ENCODE data around the gene CATSPERD. TPM values are rescaled to one million over a fixed set of nuclear protein-coding genes. Genes with fewer than 3 reads are reported as not detected.
"Not testable (repeated sequence)": the region's sequence is repeated elsewhere in the genome, so short reads cannot be mapped to it uniquely, and the experiment has no call there.

CATSPERD gene
- total and polyA plus RNA-seq, 2 donors = not detected

- Histone ChIP-seq H3K36me3 (ENCODE audit: insufficient read depth) (no peaks in the 10 kb centered on the region), H3K27ac (ENCODE audit: low read depth) (no peak overlapping the region), H3K4me3 (ENCODE audit: low read depth, low read length) (no peak overlapping the region), H3K4me1 (ENCODE audit: insufficient read depth) (no peaks in the 10 kb centered on the region)
- DNase-seq (ENCODE audit: extremely low spot score) = no peak
- WGBS = 91% methylated on average over 5 of the region's 5 CpGs
Observed at GRCh38 chr19:5762608-5763217, 42.3 kb downstream of the CATSPERD start.

GRCh38 chr19:5765220-5765619 lies 44.8 kb downstream of the CATSPERD start:
- H3K27ac ChIP-seq (ENCODE audit: low read depth) = no peak overlapping the region
- no peak overlapping the region for H3K4me3 ChIP-seq (ENCODE audit: low read depth, low read length)
- DNase-seq (ENCODE audit: extremely low spot score) = no peak
- 93% methylated on average over 3 of the region's 3 CpGs for WGBS
- H3K4me1 ChIP-seq (ENCODE audit: insufficient read depth) = no peaks in the 10 kb centered on the region
- no peaks in the 10 kb centered on the region for H3K36me3 ChIP-seq (ENCODE audit: insufficient read depth)

GRCh38 chr19:5767949-5768348 lies 47.5 kb downstream of the CATSPERD start:
- no peak for DNase-seq (ENCODE audit: extremely low spot score)
- Histone ChIP-seq H3K27ac (ENCODE audit: low read depth) (no peak overlapping the region), H3K4me1 (ENCODE audit: insufficient read depth) (no peaks in the 10 kb centered on the region), H3K36me3 (ENCODE audit: insufficient read depth) (no peaks in the 10 kb centered on the region), H3K4me3 (ENCODE audit: low read depth, low read length) (no peak overlapping the region)
- WGBS = 93% methylated on average over 10 of the region's 10 CpGs

GRCh38 chr19:5772416-5772815 lies 52.0 kb downstream of the CATSPERD start:
- WGBS = 84% methylated on average over 19 of the region's 19 CpGs
- DNase-seq (ENCODE audit: extremely low spot score) = no peak

GRCh38 chr19:5773276-5773675 lies 52.8 kb downstream of the CATSPERD start:
- Histone ChIP-seq H3K36me3 (ENCODE audit: insufficient read depth) (no peaks in the 10 kb centered on the region), H3K4me3 (ENCODE audit: low read depth, low read length) (no peak overlapping the region), H3K27ac (ENCODE audit: low read depth) (no peak overlapping the region), H3K4me1 (ENCODE audit: insufficient read depth) (no peaks in the 10 kb centered on the region)
- DNase-seq (ENCODE audit: extremely low spot score) = no peak
- 84% methylated on average over 5 of the region's 5 CpGs for WGBS

More at GRCh38 chr19:5772416-5772815, 52.0 kb downstream of the CATSPERD start:
- H3K36me3 ChIP-seq (ENCODE audit: insufficient read depth) = no peaks in the 10 kb centered on the region
- H3K27ac ChIP-seq (ENCODE audit: low read depth) = no peak overlapping the region
- no peak overlapping the region for H3K4me3 ChIP-seq (ENCODE audit: low read depth, low read length)
- no peaks in the 10 kb centered on the region for H3K4me1 ChIP-seq (ENCODE audit: insufficient read depth)

GRCh38 chr19:5774921-5775320 lies 54.5 kb downstream of the CATSPERD start:
- Histone ChIP-seq H3K4me1 (ENCODE audit: insufficient read depth) (no peaks in the 10 kb centered on the region), H3K4me3 (ENCODE audit: low read depth, low read length) (no peak overlapping the region), H3K36me3 (ENCODE audit: insufficient read depth) (no peaks in the 10 kb centered on the region), H3K27ac (ENCODE audit: low read depth) (no peak overlapping the region)
- DNase-seq (ENCODE audit: extremely low spot score) = no peak
- WGBS = 81% methylated on average over 8 of the region's 8 CpGs

- no peak overlapping the region for H3K27ac ChIP-seq (ENCODE audit: low read depth)
- H3K4me3 ChIP-seq (ENCODE audit: low read depth, low read length) = no peak overlapping the region
- WGBS = 62% methylated on average over 17 of the region's 17 CpGs
- no peaks in the 10 kb centered on the region for H3K36me3 ChIP-seq (ENCODE audit: insufficient read depth)
- H3K4me1 ChIP-seq (ENCODE audit: insufficient read depth) = no peaks in the 10 kb centered on the region
- no peak for DNase-seq (ENCODE audit: extremely low spot score)
Observed at GRCh38 chr19:5775668-5776309, 55.4 kb downstream of the CATSPERD start.

GRCh38 chr19:5778402-5778801 lies 58.0 kb downstream of the CATSPERD start:
- no peak for DNase-seq (ENCODE audit: extremely low spot score)
- H3K4me3 ChIP-seq (ENCODE audit: low read depth, low read length) = no peak overlapping the region
- H3K4me1 ChIP-seq (ENCODE audit: insufficient read depth) = no peaks in the 10 kb centered on the region
- H3K27ac ChIP-seq (ENCODE audit: low read depth) = no peak overlapping the region
- WGBS = 81% methylated on average over 17 of the region's 17 CpGs
- no peaks in the 10 kb centered on the region for H3K36me3 ChIP-seq (ENCODE audit: insufficient read depth)

- not testable (repeated sequence) for H3K4me1 ChIP-seq (ENCODE audit: insufficient read depth); DNase-seq (ENCODE audit: extremely low spot score); H3K36me3 ChIP-seq (ENCODE audit: insufficient read depth); H3K27ac ChIP-seq (ENCODE audit: low read depth); H3K4me3 ChIP-seq (ENCODE audit: low read depth, low read length)
- 83% methylated on average over 11 of the region's 11 CpGs for WGBS
Observed at GRCh38 chr19:5780916-5781315, 60.5 kb downstream of the CATSPERD start.

GRCh38 chr19:5782322-5782721 lies 61.9 kb downstream of the CATSPERD start:
- Histone ChIP-seq H3K36me3 (ENCODE audit: insufficient read depth) (peaks cover 4% of the 10 kb centered on the region), H3K4me1 (ENCODE audit: insufficient read depth) (no peaks in the 10 kb centered on the region), H3K27ac (ENCODE audit: low read depth) (no peak overlapping the region), H3K4me3 (ENCODE audit: low read depth, low read length) (no peak overlapping the region)
- 81% methylated on average over 9 of the region's 9 CpGs for WGBS
- DNase-seq (ENCODE audit: extremely low spot score) = no peak

GRCh38 chr19:5782945-5783919 lies 62.8 kb downstream of the CATSPERD start:
- peaks cover 4% of the 10 kb centered on the region for H3K36me3 ChIP-seq (ENCODE audit: insufficient read depth)
- no peak for DNase-seq (ENCODE audit: extremely low spot score)
- H3K27ac ChIP-seq (ENCODE audit: low read depth) = no peak overlapping the region
- 80% methylated on average over 48 of the region's 48 CpGs for WGBS
- no peaks in the 10 kb centered on the region for H3K4me1 ChIP-seq (ENCODE audit: insufficient read depth)
- no peak overlapping the region for H3K4me3 ChIP-seq (ENCODE audit: low read depth, low read length)

- Histone ChIP-seq H3K4me3 (ENCODE audit: low read depth, low read length) (no peak within 1 kb of the TSS), H3K27ac (ENCODE audit: low read depth) (no peak within 1 kb of the TSS), H3K36me3 (ENCODE audit: insufficient read depth) (peaks cover 7% of the 10 kb centered on the region), H3K4me1 (ENCODE audit: insufficient read depth) (no peaks in the 10 kb centered on the region)
- no peak for DNase-seq (ENCODE audit: extremely low spot score)
- 94% methylated on average over 15 of the region's 15 CpGs for WGBS
Observed at GRCh38 chr19:5784581-5785147, 64.2 kb downstream of the CATSPERD start, which contains the start of gene PRR22. Gene PRR22 (minus strand): TSS chr19:5784746. CDS start chr19:5784660, 86 bp downstream.

- no peak overlapping the region for H3K4me3 ChIP-seq (ENCODE audit: low read depth, low read length)
- no peak for DNase-seq (ENCODE audit: extremely low spot score)
- H3K27ac ChIP-seq (ENCODE audit: low read depth) = no peak overlapping the region
Observed at GRCh38 chr19:5785423-5785822, 65.0 kb downstream of the CATSPERD start.

More at GRCh38 chr19:5785423-5785822, 65.0 kb downstream of the CATSPERD start:
- 93% methylated on average over 37 of the region's 37 CpGs for WGBS
- H3K36me3 ChIP-seq (ENCODE audit: insufficient read depth) = peaks cover 7% of the 10 kb centered on the region
- no peaks in the 10 kb centered on the region for H3K4me1 ChIP-seq (ENCODE audit: insufficient read depth)
